Measurements from ENCODE around the gene NHERF2.

The NHERF2 gene

DNA sequence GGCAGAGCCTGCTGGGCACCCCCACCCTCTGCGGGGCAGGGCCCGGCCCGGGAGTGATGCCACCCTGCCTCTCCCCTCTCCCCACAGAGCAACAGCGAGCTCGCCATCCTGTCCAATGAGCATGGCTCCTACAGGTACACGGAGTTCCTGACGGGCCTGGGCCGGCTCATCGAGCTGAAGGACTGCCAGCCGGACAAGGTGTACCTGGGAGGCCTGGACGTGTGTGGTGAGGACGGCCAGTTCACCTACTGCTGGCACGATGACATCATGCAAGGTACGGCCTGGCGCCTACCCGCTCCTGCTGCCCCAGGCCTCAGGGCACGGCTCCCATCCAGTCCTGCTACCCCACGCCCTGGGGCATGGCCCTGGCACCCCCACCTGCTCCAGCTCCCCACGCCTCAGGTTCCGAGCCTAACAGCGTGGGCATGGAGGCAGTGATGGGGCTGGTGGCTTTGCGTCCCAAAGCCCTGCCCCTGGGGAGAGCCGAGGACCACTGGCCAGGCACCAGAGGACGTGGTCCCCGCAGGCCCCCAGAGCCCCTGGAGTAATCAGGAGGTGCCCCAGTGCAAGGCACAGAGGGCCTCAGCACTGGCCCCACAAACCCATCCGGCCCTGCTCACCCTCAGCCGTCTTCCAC, 59.5 kb downstream of the NHERF2 start:
- no peak for ATAC-seq
- Mint-ChIP-seq H3K27me3 (no peaks in the 10 kb centered on the region), H3K27ac (no peak overlapping the region)

DNA sequence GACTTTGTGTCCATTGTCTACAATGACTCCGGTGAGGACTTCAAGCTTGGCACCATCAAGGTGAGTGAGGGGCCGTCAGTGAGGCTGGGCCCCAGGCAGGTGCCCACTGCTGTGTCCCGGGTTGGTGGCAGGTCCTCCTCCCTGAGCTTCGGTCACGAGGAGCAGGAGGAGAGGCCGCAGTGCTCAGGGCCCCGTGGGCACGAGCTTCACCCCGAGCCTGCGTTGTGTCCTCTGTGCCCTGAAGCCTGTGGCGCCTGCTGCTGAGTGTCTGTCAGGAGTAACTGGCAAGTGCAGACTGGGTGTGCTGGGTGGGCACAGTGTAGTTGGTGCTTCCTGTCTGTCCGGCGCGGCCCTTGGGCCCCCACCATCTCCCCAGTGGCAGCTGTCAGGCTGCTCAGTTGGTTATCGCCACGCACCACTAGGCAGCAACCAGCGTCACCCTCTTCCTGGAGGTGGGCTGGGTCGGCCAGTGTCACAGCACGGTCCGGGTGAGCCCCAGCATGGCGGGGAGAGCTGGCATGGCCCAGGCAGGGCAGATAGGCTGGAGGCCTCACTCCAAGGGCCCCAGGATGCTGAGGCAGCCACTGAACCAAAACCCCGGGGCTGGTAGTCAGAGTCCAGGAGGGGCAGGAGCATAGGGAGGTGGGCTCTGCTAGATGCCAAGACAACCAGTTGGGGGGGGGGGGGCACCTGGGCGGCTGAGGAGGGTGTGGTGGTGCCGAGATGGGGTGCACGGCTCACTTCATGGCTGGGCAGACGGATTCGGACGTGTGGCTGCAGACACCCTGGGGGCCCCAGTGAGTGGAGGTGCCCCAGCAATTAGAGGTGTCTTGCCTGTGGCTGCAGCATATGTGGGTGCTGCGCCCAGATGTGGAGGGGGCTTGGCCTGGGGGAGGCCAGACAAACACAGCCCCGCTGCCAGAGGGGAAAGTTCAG, 60.4 kb downstream of the NHERF2 start:
- ATAC-seq (no peak), DNase-seq (no peak)
- Mint-ChIP-seq H3K27ac (no peak overlapping the region), H3K36me3 (ENCODE audit: low read depth) (peaks cover 2% of the 10 kb centered on the region), H3K27me3 (no peaks in the 10 kb centered on the region), H3K4me3 (no peak overlapping the region), H3K4me1 (no peaks in the 10 kb centered on the region), H3K9me3 (no peaks in the 10 kb centered on the region)

More for the DNA sequence above, 59.5 kb downstream of the NHERF2 start:
- Mint-ChIP-seq H3K36me3 (ENCODE audit: low read depth) (peaks cover 2% of the 10 kb centered on the region), H3K9me3 (no peaks in the 10 kb centered on the region), H3K4me3 (no peak overlapping the region), H3K4me1 (no peaks in the 10 kb centered on the region)
- no peak for DNase-seq

DNA sequence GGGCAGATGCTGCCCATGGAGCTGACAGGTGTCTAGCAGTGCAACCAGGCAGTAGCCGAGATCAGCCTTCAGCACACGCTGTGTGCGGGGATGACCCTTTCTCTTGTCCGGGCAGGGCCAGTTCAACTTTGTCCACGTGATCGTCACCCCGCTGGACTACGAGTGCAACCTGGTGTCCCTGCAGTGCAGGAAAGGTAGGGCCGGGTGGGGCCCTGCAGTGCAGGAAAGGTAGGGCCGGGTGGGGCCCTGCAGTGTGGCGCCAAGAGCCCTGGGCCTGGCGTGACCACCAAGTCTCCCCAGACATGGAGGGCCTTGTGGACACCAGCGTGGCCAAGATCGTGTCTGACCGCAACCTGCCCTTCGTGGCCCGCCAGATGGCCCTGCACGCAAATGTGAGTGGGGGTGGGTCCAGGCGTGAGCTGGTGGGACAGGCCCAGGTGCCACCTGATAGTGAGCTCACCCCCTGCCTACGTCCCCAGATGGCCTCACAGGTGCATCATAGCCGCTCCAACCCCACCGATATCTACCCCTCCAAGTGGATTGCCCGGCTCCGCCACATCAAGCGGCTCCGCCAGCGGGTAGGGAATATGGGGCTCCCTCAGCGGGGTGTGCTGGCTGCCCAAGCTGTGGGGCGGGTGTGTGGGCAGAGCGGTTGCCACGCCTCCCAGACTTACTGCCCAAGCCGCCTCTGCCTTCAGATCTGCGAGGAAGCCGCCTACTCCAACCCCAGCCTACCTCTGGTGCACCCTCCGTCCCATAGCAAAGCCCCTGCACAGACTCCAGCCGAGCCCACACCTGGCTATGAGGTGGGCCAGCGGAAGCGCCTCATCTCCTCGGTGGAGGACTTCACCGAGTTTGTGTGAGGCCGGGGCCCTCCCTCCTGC, 61.3 kb downstream of the NHERF2 start:
- Mint-ChIP-seq H3K4me3 (no peak overlapping the region), H3K9me3 (no peaks in the 10 kb centered on the region), H3K27me3 (no peaks in the 10 kb centered on the region), H3K36me3 (ENCODE audit: low read depth) (peaks cover 4% of the 10 kb centered on the region), H3K4me1 (no peaks in the 10 kb centered on the region), H3K27ac (no peak overlapping the region)
- ATAC-seq (no peak), DNase-seq (no peak)

Measured in activated naive CD8-positive, alpha-beta T cell treated with anti-CD3 and anti-CD28 coated beads, Interleukin-2, amount 50 U/mL, for 24 hours (primary cell).